PFSK-1 (cell line): ENCODE measurements around the gene LINC00237.

Source experiments
- SIN3A ChIP-seq: IDR thresholded peaks from 2 replicates; pipeline ENCODE4 v1.6.1; 2012; ENCODE audit warnings: mild to moderate bottlenecking, low read length, moderate library complexity, borderline replicate concordance; ENCODE audit not compliant: insufficient read depth
- TAF1 ChIP-seq: IDR thresholded peaks from 2 replicates; pipeline ENCODE4 v1.6.1; 2012; ENCODE audit warnings: low read length, control low read depth, borderline replicate concordance; ENCODE audit not compliant: insufficient read depth
- TF ChIP-seq, protein P1 (sequence below), 2 experiments: IDR thresholded peaks; 2 replicates each; pipeline versions ENCODE4 v1.6.1 to v1.8.0; 2011 to 2012; ENCODE audit warnings: low read depth in 2 of 2, low read length in 2 of 2, control low read depth in 1 of 2, inconsistent platforms in 1 of 2, mild to moderate bottlenecking in 1 of 2, moderate library complexity in 1 of 2; ENCODE audit not compliant: insufficient read depth in 1 of 2

GRCh38 chr20:21050710-21051109, 55.4 kb downstream of the LINC00237 start:
- TF ChIP-seq TAF1 (no peak), SIN3A (no peak)
- TF ChIP-seq, protein P1, sequence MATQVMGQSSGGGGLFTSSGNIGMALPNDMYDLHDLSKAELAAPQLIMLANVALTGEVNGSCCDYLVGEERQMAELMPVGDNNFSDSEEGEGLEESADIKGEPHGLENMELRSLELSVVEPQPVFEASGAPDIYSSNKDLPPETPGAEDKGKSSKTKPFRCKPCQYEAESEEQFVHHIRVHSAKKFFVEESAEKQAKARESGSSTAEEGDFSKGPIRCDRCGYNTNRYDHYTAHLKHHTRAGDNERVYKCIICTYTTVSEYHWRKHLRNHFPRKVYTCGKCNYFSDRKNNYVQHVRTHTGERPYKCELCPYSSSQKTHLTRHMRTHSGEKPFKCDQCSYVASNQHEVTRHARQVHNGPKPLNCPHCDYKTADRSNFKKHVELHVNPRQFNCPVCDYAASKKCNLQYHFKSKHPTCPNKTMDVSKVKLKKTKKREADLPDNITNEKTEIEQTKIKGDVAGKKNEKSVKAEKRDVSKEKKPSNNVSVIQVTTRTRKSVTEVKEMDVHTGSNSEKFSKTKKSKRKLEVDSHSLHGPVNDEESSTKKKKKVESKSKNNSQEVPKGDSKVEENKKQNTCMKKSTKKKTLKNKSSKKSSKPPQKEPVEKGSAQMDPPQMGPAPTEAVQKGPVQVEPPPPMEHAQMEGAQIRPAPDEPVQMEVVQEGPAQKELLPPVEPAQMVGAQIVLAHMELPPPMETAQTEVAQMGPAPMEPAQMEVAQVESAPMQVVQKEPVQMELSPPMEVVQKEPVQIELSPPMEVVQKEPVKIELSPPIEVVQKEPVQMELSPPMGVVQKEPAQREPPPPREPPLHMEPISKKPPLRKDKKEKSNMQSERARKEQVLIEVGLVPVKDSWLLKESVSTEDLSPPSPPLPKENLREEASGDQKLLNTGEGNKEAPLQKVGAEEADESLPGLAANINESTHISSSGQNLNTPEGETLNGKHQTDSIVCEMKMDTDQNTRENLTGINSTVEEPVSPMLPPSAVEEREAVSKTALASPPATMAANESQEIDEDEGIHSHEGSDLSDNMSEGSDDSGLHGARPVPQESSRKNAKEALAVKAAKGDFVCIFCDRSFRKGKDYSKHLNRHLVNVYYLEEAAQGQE (IDR thresholded peaks at IDR 0.05; ENCODE audit: insufficient read depth in 1 of 2, low read depth in 2 of 2, low read length in 2 of 2), result no peak
